HG03354 (cell line): ENCODE measurements around the gene KRTAP4-8.
"Not testable (repeated sequence)": the region's sequence is repeated elsewhere in the genome, so short reads cannot be mapped to it uniquely, and the experiment has no call there.

Source experiments
- ATAC-seq: cut with Tn5 transposase; IDR thresholded peaks from one replicate; pipeline ENCODE4 v1.9.1; 2021; ENCODE audit warnings: mild to moderate bottlenecking; ENCODE audit not compliant: unreplicated experiment, poor library complexity, severe bottlenecking

KRTAP4-8 gene

DNA sequence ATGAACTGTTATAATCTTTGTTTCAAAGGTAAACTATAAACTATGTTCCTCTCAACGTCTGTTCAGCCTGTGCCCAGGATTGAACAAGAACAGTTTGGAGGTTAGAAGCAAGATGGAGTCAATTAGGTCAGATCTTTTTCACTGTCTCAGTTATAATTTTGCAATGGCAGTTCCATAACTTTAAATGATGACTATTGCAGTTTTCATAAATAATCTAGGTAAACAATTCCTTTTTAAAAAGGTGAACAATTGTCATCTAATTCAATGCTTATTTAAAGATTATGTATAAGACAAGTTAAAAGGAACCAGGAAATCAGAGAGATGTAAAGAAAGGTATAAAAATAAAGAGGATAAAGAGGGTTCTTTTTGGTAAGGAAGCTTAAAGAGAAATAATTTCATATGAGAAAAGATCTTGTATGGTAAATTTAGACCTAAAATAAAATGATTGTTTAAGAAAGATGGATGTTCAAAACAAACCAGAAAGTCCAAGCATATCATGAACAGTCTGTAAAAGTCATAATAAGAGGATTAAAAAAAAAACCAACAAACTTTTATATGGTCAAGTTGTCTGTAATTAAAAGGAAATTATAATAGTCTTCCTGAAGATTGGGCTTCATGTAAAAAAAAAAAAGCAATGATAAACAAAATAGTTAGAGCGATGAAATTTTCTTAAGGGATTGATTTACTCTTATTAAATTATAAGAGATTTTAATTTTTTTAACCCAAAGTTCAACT is 13.4 kb upstream of the KRTAP4-8 start:
- no peak for ATAC-seq

DNA sequence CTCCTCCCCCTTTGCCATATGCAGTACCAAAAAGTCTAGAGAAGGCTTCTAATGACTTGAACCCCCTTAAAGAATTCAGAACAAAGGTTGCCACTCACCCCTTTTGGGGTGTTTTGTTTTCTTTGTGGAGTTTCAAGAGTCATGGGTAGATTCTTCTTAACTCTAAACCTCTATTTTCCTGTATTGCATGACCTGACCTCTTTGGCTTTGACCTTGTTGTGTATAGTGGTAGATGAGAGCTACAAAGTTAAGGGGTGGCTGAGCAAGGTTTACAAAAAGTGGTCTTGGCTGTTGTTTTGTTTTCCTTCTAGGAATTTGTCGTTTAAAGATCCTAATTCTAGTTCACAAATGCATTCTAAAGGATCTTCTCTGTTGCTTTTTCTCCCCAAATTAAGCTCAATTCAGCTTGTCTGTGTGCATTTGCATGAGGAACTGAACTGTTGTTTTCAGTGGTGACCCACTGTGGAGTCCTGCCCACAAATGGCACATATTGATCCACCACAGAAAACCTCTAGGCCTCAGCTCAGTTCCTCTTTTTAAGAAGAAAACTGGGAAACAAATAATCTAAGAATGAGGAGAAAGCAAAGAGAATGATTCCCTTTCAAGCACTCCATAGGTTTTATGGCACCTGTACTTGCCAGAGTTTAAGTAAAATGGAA is 10.9 kb upstream of the KRTAP4-8 start:
- not testable (repeated sequence) for ATAC-seq

DNA sequence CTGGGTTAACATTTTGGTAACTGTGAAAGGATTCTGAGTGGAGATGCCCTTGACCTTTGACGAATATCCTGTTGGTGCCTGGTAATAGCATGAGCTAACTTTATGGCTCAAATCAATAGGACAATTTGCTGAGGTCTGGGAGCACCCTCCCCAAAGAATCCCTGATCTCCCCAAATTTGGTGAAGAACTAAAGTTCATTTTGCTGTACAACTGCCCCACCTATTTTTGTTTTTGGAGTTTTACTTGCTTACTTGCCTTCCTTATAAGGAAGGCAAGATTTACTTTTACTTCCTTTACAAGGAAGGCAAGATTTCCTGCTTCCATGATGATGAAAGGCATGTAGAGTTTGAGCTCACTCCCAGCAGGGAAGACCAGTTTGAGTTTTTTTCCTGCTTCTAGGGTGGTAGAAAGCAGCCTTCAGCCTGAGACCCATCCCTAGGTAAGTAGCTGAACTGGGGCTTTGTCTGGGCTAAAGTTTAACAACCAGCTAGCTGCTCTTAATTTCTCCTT is 10.1 kb upstream of the KRTAP4-8 start:
- no peak for ATAC-seq

DNA sequence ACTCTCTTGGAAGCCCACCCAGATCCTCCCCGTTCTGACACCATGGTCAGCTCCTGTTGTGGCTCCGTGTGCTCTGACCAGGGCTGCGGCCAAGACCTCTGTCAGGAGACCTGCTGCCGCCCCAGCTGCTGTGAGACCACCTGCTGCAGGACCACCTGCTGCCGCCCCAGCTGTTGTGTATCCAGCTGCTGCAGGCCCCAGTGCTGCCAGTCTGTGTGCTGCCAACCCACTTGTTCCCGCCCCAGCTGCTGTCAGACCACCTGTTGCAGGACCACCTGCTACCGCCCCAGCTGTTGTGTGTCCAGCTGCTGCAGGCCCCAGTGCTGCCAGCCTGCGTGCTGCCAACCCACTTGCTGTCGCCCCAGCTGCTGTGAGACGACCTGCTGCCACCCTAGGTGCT is 7.4 kb upstream of the KRTAP4-8 start, which contains the start of gene KRTAP4-9:
Gene KRTAP4-9, plus strand, starts transcription at position 43 of the 400 bp plus-strand sequence. Its CDS starts 0 bp downstream, at position 43.
- not testable (repeated sequence) for ATAC-seq

DNA sequence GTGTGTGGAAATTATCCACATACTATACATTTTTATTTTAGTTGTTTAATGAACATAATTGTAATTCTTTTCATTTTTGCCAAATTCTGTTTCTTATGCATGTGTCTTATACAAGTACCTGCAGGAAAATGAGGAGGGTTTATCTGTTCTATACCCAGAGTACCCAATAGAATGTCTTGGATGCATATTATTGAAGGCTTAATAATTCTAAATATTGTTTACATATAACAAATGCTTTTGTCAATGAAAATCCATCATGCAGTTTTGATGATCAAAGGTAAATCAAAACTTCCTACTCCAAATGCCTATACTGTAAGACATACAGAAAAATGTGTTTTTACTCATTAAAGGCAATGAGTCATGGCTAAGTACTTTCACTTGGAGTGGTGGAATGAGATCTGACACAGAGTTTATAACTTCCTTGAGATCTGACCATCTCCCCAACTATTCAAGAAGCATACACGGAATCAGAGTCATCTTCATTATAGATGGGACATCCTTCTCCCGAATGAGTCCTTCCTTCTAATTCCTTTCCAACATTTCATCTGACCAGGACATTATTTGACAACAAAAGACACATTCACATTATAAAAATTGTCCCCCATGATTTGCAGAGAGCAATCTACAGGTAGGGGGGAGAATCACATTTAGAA is 6.6 kb upstream of the KRTAP4-8 start:
- not testable (repeated sequence) for ATAC-seq

DNA sequence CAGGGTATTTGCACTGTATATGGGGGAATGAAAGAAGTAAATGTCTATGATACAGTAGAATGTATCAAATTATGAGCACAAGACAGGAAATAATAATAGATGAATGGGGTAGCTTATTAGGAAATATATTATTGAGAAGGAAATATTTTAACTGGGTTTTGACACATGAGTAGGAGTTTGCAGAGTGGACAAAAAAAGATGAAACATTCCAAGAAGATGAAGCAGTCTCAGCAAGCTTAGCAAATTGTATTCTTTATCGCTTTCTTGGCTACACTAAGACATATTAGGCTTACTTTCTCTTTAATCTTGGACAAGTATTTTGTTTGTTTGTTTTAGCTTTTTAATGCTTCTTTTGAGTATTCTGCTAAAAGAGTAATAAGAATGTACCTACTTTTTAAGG is 6.0 kb upstream of the KRTAP4-8 start:
- no peak for ATAC-seq

DNA sequence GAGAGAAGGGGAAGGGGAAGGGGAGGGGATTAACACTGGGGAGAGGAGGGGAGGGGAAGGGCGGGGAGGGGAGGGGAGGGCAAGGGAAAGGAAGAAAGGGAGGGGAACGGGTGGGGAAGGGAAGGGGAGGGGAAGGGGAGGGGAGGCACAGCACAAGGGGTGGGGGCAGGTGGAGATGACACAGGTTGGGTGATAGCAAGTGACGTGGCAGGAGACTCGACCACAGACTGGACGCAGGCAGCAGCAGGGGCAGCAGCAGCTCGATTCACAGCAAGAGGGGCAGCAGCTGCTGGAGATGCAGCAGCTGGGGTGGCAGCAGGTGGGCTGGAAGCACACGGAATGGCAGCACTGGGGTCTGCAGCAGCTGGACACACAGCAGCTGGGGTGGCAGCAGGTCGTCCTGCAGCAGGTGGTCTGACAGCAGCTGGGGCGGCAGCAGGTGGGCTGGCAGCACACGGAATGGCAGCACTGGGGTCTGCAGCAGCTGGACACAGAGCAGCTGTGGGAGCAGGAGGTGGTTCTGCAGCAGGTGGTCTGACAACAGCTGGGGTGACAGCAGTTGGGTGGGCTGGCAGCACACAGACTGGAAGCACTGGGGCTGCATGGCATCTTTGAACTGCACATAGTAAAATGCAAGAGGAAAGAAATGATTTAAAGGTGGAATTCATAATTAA is 3.8 kb upstream of the KRTAP4-8 start, which contains the start of gene KRTAP4-16:
Gene KRTAP4-16, minus strand, starts transcription at position 624 of the 674 bp plus-strand sequence. Its CDS starts 0 bp downstream, at position 624.
- ATAC-seq, result no peak

DNA sequence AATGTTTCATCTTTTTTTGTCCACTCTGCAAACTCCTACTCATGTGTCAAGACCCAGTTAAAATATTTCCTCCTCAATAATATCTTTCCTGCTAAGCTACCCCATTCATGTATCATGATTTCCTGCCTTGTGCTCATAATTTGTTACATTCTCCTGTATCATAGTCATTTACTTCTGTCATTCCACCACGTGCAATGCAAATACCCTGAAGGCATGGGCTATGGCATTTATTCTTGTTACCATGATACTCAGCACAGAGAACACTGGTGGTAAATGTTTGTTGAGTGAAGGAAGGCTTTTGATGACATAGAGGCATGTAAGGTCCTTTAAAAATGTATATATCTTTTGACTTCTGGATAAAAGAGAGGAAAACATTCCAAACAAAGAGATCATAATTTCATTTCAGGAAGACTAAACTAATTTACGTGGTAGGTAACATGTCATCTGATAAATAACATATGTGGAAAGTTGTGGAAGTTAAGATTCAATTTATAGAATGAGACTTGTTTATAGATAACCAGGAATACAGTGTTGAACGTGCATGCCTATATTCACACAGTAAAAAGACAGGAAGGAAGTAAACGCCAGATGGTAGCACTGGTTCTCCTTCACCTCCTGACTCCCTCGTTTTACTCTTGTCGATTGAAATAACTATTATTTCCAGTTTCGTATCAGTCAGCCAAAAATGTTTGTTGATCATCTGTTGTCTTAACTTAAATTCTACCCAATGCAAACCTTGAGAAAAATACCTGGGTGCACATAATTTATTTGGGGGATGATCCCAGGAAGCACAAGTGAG is 1.9 kb upstream of the KRTAP4-8 start:
- ATAC-seq, result not testable (repeated sequence)

DNA sequence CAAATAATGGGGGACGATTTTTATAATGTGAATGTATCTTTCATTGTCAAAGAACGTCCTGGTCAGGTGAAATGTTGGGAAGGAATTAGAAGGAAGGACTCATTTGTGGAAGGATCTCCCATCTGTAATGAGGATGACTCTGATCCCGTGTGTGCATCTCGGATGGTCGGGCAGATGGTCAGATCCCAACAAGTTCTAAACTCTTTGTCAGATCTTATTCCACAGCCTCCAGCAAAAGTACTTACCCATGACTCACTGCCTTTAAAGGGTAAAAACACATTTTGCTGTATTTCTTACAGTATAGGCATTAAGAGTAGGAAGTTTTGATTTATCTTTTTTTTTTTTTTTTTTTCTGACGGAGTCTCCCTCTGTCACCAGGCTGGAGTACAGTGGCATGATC is 539 bp upstream of the KRTAP4-8 start:
- no peak for ATAC-seq

DNA sequence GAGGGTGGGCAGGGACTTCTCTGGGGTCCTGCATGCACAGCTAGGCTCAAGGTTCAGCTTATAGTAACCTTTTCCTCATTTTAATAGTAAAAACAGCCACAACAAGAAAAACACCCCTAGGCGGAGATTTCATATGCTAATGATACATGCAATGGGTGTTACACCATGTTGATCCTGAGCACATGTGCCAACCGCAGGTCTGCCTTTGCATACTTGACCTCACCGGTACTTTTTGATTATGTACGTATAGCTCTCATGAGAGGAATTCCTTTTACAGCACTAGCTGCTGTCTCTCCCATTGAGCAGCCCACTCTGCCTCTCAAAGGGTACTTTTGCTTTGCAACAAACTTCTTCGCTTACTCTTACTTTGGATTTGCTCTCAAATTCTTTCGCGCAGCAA is 1.9 kb downstream of the KRTAP4-8 start:
- no peak for ATAC-seq

DNA sequence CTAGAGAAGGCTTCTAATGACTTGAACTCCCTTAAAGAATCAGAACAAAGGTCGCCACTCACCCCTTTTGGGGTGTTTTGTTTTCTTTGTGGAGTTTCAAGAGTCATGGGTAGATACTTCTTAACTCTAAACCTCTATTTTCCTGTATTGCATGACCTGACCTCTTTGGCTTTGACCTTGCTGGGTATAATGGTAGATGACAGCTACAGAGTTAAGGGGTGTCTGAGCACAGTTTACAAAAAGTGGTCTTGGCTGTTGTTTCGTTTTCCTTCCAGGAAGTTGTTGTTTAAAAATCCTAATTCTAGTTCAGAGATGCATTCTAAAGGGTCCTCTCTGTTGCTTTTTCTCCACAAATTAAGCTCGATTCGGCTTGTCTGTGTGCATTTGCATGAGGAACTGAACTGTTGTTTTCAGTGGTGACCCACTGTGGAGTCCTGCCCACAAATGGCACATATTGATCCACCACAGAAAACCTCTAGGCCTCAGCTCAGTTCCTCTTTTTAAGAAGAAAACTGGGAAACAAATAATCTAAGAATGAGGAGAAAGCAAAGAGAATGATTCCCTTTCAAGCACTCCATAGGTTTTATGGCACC is 9.1 kb downstream of the KRTAP4-8 start:
- not testable (repeated sequence) for ATAC-seq

DNA sequence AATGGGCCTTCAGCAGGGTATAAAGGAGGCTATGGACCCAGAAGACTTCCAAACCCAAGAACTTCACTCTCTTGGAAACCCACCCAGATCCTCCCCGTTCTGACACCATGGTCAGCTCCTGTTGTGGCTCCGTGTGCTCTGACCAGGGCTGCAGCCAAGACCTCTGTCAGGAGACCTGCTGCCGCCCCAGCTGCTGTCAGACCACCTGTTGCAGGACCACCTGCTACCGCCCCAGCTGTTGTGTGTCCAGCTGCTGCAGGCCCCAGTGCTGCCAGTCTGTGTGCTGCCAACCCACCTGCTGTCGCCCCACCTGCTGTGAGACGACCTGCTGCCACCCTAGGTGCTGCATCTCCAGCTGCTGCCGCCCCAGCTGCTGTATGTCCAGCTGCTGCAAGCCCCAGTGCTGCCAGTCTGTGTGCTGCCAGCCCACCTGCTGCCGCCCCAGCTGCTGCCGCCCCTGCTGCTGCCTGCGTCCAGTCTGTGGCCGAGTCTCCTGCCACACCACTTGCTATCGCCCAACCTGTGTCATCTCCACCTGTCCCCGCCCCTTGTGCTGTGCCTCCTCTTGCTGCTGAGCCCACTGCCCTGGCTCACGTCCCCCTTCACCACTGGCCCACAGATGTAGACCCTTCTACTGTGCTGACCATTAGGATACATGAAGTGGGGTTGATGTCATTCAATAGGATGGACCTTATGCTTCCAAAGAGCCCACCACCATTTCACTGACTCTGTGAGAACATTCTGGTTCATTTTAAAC is 13.7 kb downstream of the KRTAP4-8 start, which contains the start of gene KRTAP4-7:
Gene KRTAP4-7, plus strand, starts transcription at position 51 of the 757 bp plus-strand sequence. Its CDS starts 57 bp downstream, at position 108.
- ATAC-seq, result not testable (repeated sequence)

DNA sequence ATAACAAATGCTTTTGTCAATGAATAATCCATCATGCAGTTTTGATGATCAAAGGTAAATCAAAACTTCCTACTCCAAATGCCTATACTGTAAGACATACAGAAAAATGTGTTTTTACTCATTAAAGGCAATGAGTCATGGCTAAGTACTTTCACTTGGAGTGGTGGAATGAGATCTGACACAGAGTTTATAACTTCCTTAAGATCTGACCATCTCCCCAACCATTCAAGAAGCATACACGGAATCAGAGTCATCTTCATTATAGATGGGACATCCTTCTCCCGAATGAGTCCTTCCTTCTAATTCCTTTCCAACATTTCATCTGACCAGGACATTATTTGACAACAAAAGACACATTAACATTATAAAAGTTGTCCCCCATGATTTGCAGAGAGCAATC is 14.5 kb downstream of the KRTAP4-8 start:
- not testable (repeated sequence) for ATAC-seq

DNA sequence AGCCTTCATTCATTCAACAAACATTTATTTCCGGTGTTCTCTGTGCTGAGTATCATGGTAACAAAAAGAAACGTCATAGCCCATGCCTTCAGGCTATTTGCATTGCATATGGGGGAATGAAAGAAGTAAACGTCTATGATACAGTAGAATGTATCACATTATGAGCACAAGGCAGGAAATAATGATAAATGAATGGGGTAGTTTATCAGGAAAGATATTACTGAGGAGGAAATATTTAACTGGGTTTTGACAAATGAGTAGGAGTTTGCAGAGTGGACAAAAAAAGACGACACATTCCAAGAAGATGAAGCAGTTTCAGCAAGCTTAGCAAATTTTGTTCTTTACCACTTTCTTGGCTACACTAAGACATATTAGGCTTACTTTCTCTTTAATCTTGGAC is 15.3 kb downstream of the KRTAP4-8 start:
- no peak for ATAC-seq

DNA sequence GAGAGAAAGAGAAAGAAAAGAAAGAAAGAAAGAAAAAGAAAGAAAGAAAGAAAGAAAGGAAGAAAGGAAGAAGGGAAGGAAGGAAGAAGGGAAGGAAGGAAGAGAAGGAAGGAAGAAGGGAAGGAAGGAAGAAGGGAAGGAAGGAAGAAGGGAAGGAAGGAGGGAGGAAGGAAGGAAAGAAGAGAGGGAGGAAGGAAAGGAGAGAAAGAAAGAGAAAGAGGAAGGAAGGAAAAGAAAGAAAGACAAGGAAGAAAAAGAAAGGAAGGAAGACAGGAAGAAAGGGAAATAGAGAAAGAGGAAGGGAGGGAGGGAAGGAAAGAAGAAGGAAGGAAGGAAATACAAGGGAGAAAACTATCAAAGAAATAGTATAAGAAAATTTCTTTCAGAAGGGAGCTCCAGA is 21.2 kb downstream of the KRTAP4-8 start:
- no peak for ATAC-seq

DNA sequence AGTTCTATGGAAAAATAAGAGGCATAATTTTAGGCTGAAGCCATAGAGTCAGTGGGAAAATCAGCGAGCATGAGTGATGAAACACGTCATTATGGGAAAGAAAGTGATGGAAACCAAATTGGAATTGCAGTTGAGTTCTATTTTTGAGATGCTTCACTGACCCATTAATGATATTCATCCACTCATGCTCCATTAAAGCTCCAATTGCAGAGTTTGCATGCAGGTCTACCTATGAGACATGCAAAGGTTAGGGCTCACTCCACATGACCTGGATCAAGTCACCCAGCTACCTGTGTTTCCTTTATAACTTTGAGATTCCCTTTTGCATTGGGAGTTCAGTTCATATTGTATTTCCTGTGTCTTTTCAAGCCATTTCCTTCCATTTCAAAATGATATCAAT is 24.3 kb downstream of the KRTAP4-8 start:
- ATAC-seq, result no peak

DNA sequence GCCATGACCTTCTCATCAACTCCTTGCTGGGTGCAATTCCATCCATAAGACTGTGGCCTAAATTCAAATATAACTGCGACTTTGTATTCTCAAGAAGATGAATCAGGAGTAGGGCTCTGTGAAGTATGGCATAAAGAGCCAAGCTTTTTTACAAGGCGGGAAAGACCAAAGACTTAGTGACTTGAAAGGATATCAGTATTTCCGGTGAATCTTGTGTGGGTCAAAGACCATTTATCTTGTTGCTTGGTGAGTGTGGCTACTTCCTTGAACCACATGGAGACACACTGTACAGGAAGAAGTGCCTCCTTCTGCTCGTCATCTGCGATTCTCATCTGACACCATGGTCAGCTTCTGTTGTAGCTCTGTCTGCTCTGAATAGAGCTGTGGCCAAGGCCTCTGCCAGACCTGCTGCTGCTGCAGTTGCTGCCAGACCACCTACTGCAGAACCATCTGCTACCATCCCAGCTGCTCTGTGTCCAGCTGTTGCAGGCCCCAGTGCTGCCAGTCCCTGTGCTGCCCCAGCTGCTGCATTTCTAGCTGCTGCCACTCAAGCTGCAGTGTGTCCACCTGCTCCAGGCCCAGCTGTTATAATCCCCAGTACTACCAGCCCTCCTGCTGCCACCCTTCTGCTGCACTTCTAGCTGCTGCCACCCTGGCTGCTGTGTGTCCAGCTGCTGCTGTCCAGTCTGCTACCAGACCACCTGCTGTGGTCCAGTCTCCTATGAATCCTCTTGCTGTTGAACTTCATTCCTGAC is 26.2 kb downstream of the KRTAP4-8 start:
- no peak for ATAC-seq
